Endothelial cell of umbilical vein (primary cell): ENCODE measurements around the gene LSP1. TPM values are rescaled to one million over a fixed set of nuclear protein-coding genes. Genes with fewer than 3 reads are reported as not detected.

Source experiments
- BruUV-seq: library from RNA; stranded (reverse); fragments of 400-500 nt; replicated peaks from 2 replicates; lab custom pipeline; 2021; lab: Mats Ljungman, UMichigan
- CTCF ChIA-PET: fragments of 300-600, 350-600 bp; sonication (Branson Sonifier 250); formaldehyde crosslinking; loops from one replicate; lab custom pipeline; 2021; ENCODE audit warnings: antibody characterized with exemption, inconsistent platforms; lab: Charles Lee
- POLR2A ChIA-PET: fragments of 300-600, 350-600 bp; sonication (Branson Sonifier 250); formaldehyde crosslinking; loops from one replicate; lab custom pipeline; 2021; ENCODE audit warnings: antibody characterized with exemption, inconsistent platforms; lab: Charles Lee
- DNase-seq: peaks from one replicate; pipeline ENCODE4 v3.0.0-alpha.2; 2011; ENCODE audit warnings: low read depth, low spot score
- FAIRE-seq: peaks from 2 replicates; lab custom pipeline; 2011; peaks lifted over from hg19 to GRCh38; lab: Jason Lieb, UNC
- H2AFZ ChIP-seq: 2 replicates; pipeline ENCODE4 v1.6.0; 2012; ENCODE audit warnings: low read depth, low read length, control low read depth, inconsistent platforms
- H3K27ac ChIP-seq: 2 replicates; pipeline ENCODE4 v1.5.1; 2011; ENCODE audit warnings: low read depth, mild to moderate bottlenecking, control low read depth, low read length, moderate library complexity; ENCODE audit not compliant: insufficient read depth
- H3K27me3 ChIP-seq, 2 experiments: 2 replicates each; pipeline versions ENCODE4 v1.6.0 to v1.6.1; 2011; ENCODE audit warnings: low read length in 2 of 2, mixed read lengths in 1 of 2; ENCODE audit not compliant: control insufficient read depth in 2 of 2, insufficient read depth in 2 of 2
- H3K36me3 ChIP-seq, 2 experiments: 2 replicates in 1 of 2; 3 replicates in 1 of 2; pipeline ENCODE4 v1.5.1; 2011; ENCODE audit warnings: low read length in 2 of 2, mild to moderate bottlenecking in 1 of 2, moderate library complexity in 1 of 2; ENCODE audit not compliant: control insufficient read depth in 2 of 2, insufficient read depth in 2 of 2; ENCODE audit errors: extremely low read depth in 1 of 2
- H3K4me1 ChIP-seq: 3 replicates; pipeline ENCODE4 v1.5.1; 2011; ENCODE audit warnings: mild to moderate bottlenecking, low read length; ENCODE audit not compliant: control insufficient read depth, insufficient read depth; ENCODE audit errors: extremely low read depth
- H3K4me2 ChIP-seq: 2 replicates; pipeline ENCODE4 v1.6.1; 2011; ENCODE audit warnings: low read length, control low read depth, mixed read lengths; ENCODE audit not compliant: insufficient read depth
- H3K4me3 ChIP-seq, 3 experiments: fragments of 200-600 bp in 1 of 3; sonication (generic), shearing (Covaris generic) in 1 of 3; replicated peaks in 1 of 3; 2 replicates each; pipeline ENCODE4 v1.5.1; 2011 to 2016; ENCODE audit warnings: control low read depth in 3 of 3, low read length in 3 of 3, mild to moderate bottlenecking in 2 of 3, inconsistent platforms in 1 of 3, low read depth in 1 of 3, moderate library complexity in 1 of 3; ENCODE audit not compliant: insufficient read depth in 1 of 3
- H3K79me2 ChIP-seq: 2 replicates; pipeline ENCODE4 v1.6.0; 2012; ENCODE audit warnings: low read length, inconsistent platforms; ENCODE audit not compliant: control insufficient read depth, insufficient read depth
- H3K9ac ChIP-seq: replicated peaks from 2 replicates; pipeline ENCODE3; 2011; ENCODE audit warnings: low read length, control low read depth; ENCODE audit not compliant: insufficient read depth; ENCODE audit errors: extremely low read depth
- H3K9me1 ChIP-seq: replicated peaks from 3 replicates; pipeline ENCODE4 v1.6.0; 2011; ENCODE audit warnings: mild to moderate bottlenecking, low read length; ENCODE audit not compliant: control insufficient read depth, insufficient read depth; ENCODE audit errors: extremely low read depth
- H3K9me3 ChIP-seq: replicated peaks from 2 replicates; pipeline ENCODE4 v1.5.1; 2012; ENCODE audit warnings: low read length, inconsistent platforms; ENCODE audit not compliant: control insufficient read depth, insufficient read depth
- H4K20me1 ChIP-seq: replicated peaks from 2 replicates; pipeline ENCODE3; 2011; ENCODE audit warnings: mild to moderate bottlenecking, low read length; ENCODE audit not compliant: control insufficient read depth, insufficient read depth; ENCODE audit errors: extremely low read depth
- CTCF ChIP-seq, 2 donors: IDR thresholded peaks; 1 replicate in 1 of 2; 2 replicates in 1 of 2; pipeline ENCODE4 v1.5.1; 2011; ENCODE audit warnings: low read length in 2 of 2, mild to moderate bottlenecking in 2 of 2, moderate library complexity in 2 of 2, control low read depth in 1 of 2, inconsistent platforms in 1 of 2, low read depth in 1 of 2; ENCODE audit not compliant: insufficient read depth in 1 of 2; ENCODE audit errors: extremely low read depth in 1 of 2
- EZH2 ChIP-seq: IDR thresholded peaks from 2 replicates; pipeline ENCODE4 v1.6.1; 2012; ENCODE audit warnings: borderline replicate concordance, low read depth, mild to moderate bottlenecking, moderate library complexity, low read length, inconsistent platforms; ENCODE audit not compliant: severe bottlenecking
- FOS ChIP-seq: IDR thresholded peaks from 2 replicates; pipeline ENCODE4 v1.6.1; 2011; ENCODE audit warnings: mild to moderate bottlenecking, low read length, moderate library complexity, borderline replicate concordance; ENCODE audit not compliant: insufficient read depth
- GATA2 ChIP-seq: IDR thresholded peaks from 2 replicates; pipeline ENCODE4 v1.7.0; 2011; ENCODE audit warnings: low read depth, mild to moderate bottlenecking, moderate library complexity, mixed read lengths, low read length; ENCODE audit not compliant: insufficient read length, insufficient read depth
- JUN ChIP-seq: IDR thresholded peaks from 2 replicates; pipeline ENCODE4 v1.6.1; 2011; ENCODE audit warnings: borderline replicate concordance, low read depth; ENCODE audit not compliant: insufficient read length, insufficient read depth
- MAX ChIP-seq: IDR thresholded peaks from 2 replicates; pipeline ENCODE4 v1.6.1; 2011; ENCODE audit not compliant: insufficient read depth, insufficient read length
- MYC ChIP-seq: IDR thresholded peaks from one replicate; pipeline ENCODE4 v1.6.1; 2011; ENCODE audit warnings: mild to moderate bottlenecking, low read depth, low read length
- POLR2A ChIP-seq: IDR thresholded peaks from 2 replicates; pipeline ENCODE4 v1.6.1; 2012; ENCODE audit warnings: low read depth, mild to moderate bottlenecking, control low read depth, low read length
- POLR2AphosphoS5 ChIP-seq: IDR thresholded peaks from 2 replicates; pipeline ENCODE4 v1.6.1; 2012; ENCODE audit warnings: low read depth, mild to moderate bottlenecking, control low read depth, low read length, moderate library complexity; ENCODE audit not compliant: insufficient read depth
- dilution Hi-C: fragments of 300-500 bp; cut with MboI; formaldehyde crosslinking; loops from one replicate; pipeline ENCODE4 v1.15.0; 2019; ENCODE audit warnings: low sequenced_read_pairs; ENCODE audit not compliant: extremely low pct_ligation_motif_present
- intact Hi-C: fragments of 100-400 bp; cut with micrococcal nuclease; formaldehyde crosslinking; loops from one replicate; pipeline ENCODE4 v1.10.0; 2022
- polyA plus RNA-seq, 4 experiments: library from polyadenylated mRNA; depleted of rRNA in 3 of 4; stranded (reverse) in 3 of 4; unstranded in 1 of 4; fragments of >200 nt; gene quantifications; 2 replicates each; pipeline versions ENCODE4 v1.2.1 to v1.2.3, GENCODE V29; 2011 to 2012; ENCODE audit warnings: missing spikeins in 1 of 4
- total RNA-seq: library from RNA; stranded (reverse); gene quantifications from 2 replicates; pipeline ENCODE4 v1.2.3, GENCODE V29; 2021

The LSP1 gene
- total and polyA plus RNA-seq, 2 donors (not counting 3 experiments of a cell fraction or from before 2014, with no cell fraction given) = not detected

- Histone ChIP-seq H3K4me2 (no peak within 1 kb of the TSS), H3K4me1 (no peaks in the 10 kb centered on the region), H3K9me1 (no peaks in the 10 kb centered on the region), H3K27me3 (no peaks in the 10 kb centered on the region), H3K27ac (no peak within 1 kb of the TSS), H2AFZ (no peak within 1 kb of the TSS), H3K9ac (no peak within 1 kb of the TSS), H3K79me2 (no peaks in the 10 kb centered on the region), H3K9me3 (no peaks in the 10 kb centered on the region), H4K20me1 (no peaks in the 10 kb centered on the region), H3K36me3 (no peaks in the 10 kb centered on the region), H3K4me3 (no peak within 1 kb of the TSS)
- FAIRE-seq (no peak), DNase-seq (no peak)
- CTCF ChIA-PET = interaction anchor here (0.9 to 7.8 kb wide), 10 partner anchors 41 to 321 kb away, joined by 3 to 623 read pairs (median 23); no protein-coding TSS in a partner anchor
- no TSS peak for BruUV-seq
- TF ChIP-seq POLR2A = no peak
- TF ChIP-seq GATA2 = no peak
- TF ChIP-seq EZH2 = no peak
- TF ChIP-seq MYC = no peak
- no peak for TF ChIP-seq MAX
- no peak for TF ChIP-seq JUN
- no peak for TF ChIP-seq CTCF (IDR thresholded peaks at IDR 0.05; ENCODE audit: extremely low read depth in 1 of 2, insufficient read depth in 1 of 2, low read depth in 1 of 2, low read length in 2 of 2)
- no peak for TF ChIP-seq FOS
- TF ChIP-seq POLR2AphosphoS5 = no peak
- dilution Hi-C loops (no loop called here), intact Hi-C loops (no loop called here)
- POLR2A ChIA-PET = no interaction called here
Observed at GRCh38 chr11:1834779-1835670, 17.9 kb upstream of the LSP1 start, which contains the start of gene SYT8. Gene SYT8, plus strand, starts transcription at chr11:1834990. Its CDS starts 116 bp downstream, at chr11:1835106.
